Chondrocyte (in vitro differentiated cells): ENCODE results near the gene RNF215. TPM values are rescaled to one million over a fixed set of nuclear protein-coding genes. Genes with fewer than 3 reads are reported as not detected.

Source experiments
- DNase-seq: peaks from one replicate; pipeline ENCODE4 v3.0.0; 2021; ENCODE audit warnings: mixed read lengths, low spot score
- H3K27ac Mint-ChIP-seq: one replicate; pipeline ENCODE4 v1.8.0; 2021; ENCODE audit warnings: mild to moderate bottlenecking, moderate library complexity, mixed read lengths; ENCODE audit not compliant: unreplicated experiment
- H3K27me3 Mint-ChIP-seq: 2 replicates; pipeline ENCODE4 v1.8.0; 2021; ENCODE audit warnings: low read depth, mixed read lengths
- H3K36me3 Mint-ChIP-seq: 2 replicates; pipeline ENCODE4 v1.8.0; 2021; ENCODE audit warnings: low read depth, mixed read lengths
- H3K4me1 Mint-ChIP-seq: 2 replicates; pipeline ENCODE4 v1.8.0; 2021; ENCODE audit warnings: low read depth, mild to moderate bottlenecking, mixed read lengths
- H3K4me3 Mint-ChIP-seq: one replicate; pipeline ENCODE4 v1.8.0; 2021; ENCODE audit warnings: mild to moderate bottlenecking, moderate library complexity, mixed read lengths; ENCODE audit not compliant: unreplicated experiment
- H3K9me3 Mint-ChIP-seq: 2 replicates; pipeline ENCODE4 v1.8.0; 2021; ENCODE audit warnings: low read depth, mixed read lengths
- CTCF ChIP-seq: fragments of 200-600 bp; sonication (generic); IDR thresholded peaks from 2 replicates; pipeline ENCODE4 v1.5.0; 2021; ENCODE audit warnings: antibody characterized with exemption, mild to moderate bottlenecking, moderate library complexity
- total RNA-seq: library from RNA; stranded (reverse); gene quantifications from 3 replicates; pipeline ENCODE4 v1.2.1, GENCODE V29; 2021

RNF215 gene
- total RNA-seq, 1 donor from 2014 or later, result 35.2 TPM

- H3K36me3 Mint-ChIP-seq, result peaks cover 30% of the 10 kb centered on the region
- no peaks in the 10 kb centered on the region for H3K9me3 Mint-ChIP-seq
- peaks cover 15% of the 10 kb centered on the region for H3K4me1 Mint-ChIP-seq
- TF ChIP-seq CTCF, result no peak
- H3K27me3 Mint-ChIP-seq, result no peaks in the 10 kb centered on the region
- no peak overlapping the region for H3K4me3 Mint-ChIP-seq
- H3K27ac Mint-ChIP-seq, result no peak overlapping the region
- no peak for DNase-seq
These were observed 54.7 kb downstream of the RNF215 start for GRCh38 chr22:30332551-30332950.

Other genes with a start within 250 kb of the RNF215 start
- 18.9 to 21.5 TPM (median 21.3 TPM) in 3 replicates for gene LIF, start 140.7 kb downstream of the RNF215 start, total RNA-seq
- gene OSM, start 120.6 kb downstream of the RNF215 start, total RNA-seq, result not detected in 3 replicates
- gene CASTOR1, start 97.9 kb downstream of the RNF215 start, total RNA-seq, result 12.1 to 18.9 TPM (median 17.0 TPM) in 3 replicates
- 24.3 to 28.0 TPM (median 26.9 TPM) in 3 replicates for gene TBC1D10A, start 60.5 kb downstream of the RNF215 start, total RNA-seq
- gene SF3A1, start 30.5 kb downstream of the RNF215 start, total RNA-seq, result 110 to 127 TPM (median 115 TPM) in 3 replicates
- gene CCDC157, start 30.4 kb downstream of the RNF215 start, total RNA-seq, result 2.1 to 3.1 TPM (median 2.3 TPM) in 3 replicates
- gene SEC14L2, start 9.6 kb upstream of the RNF215 start, total RNA-seq, result 15.5 to 39.5 TPM (median 15.6 TPM) in 3 replicates
- gene MTFP1, start 38.4 kb upstream of the RNF215 start, total RNA-seq, result 9.3 to 12.7 TPM (median 12.1 TPM) in 3 replicates
- gene SEC14L3, start 84.6 kb upstream of the RNF215 start, total RNA-seq, result not detected in 3 replicates
- not detected in 3 replicates for gene SEC14L4, start 118.3 kb upstream of the RNF215 start, total RNA-seq
- 0.77 to 2.0 TPM (median 1.2 TPM) in 3 replicates for gene SEC14L6, start 159.3 kb upstream of the RNF215 start, total RNA-seq
- 0.82 to 3.9 TPM (median 2.8 TPM) in 3 replicates for gene GAL3ST1, start 187.3 kb upstream of the RNF215 start, total RNA-seq
- gene PES1, start 204.5 kb upstream of the RNF215 start, total RNA-seq, result 53.6 to 61.7 TPM (median 56.4 TPM) in 3 replicates
- 10.4 to 14.9 TPM (median 11.5 TPM) in 3 replicates for gene TCN2, start 219.8 kb upstream of the RNF215 start, total RNA-seq
- 5.3 to 7.9 TPM (median 7.6 TPM) in 3 replicates for gene SLC35E4, start 248.4 kb upstream of the RNF215 start, total RNA-seq